ENCODE measurements around the gene SLC17A9.

GRCh38 chr20:62942456-62942855 is 10.1 kb upstream of the SLC17A9 start:
- no peak for TF ChIP-seq CTCF (IDR thresholded peaks at IDR 0.05)
- TF ChIP-seq EZH2 (IDR thresholded peaks at IDR 0.05; ENCODE audit: borderline replicate concordance, insufficient read depth, low read depth, low read length, poor library complexity, severe bottlenecking): no peak

Measured in B cell (primary cell).